Caco-2 (cell line): Measurements from ENCODE around the gene GALR2. TPM values are rescaled to one million over a fixed set of nuclear protein-coding genes. Genes with fewer than 3 reads are reported as not detected.
A peak's percentile ranks its signal among the peaks of the same experiment; 100 is the strongest.

Experiments used
- BruUV-seq: library from RNA; stranded (reverse); fragments of 400-500 nt; replicated peaks from 2 replicates; lab custom pipeline; 2021; lab: Mats Ljungman, UMichigan
- CTCF ChIA-PET: fragments of 300-600 bp; sonication (Branson Sonifier 250); formaldehyde crosslinking; loops from one replicate; lab custom pipeline; 2022; ENCODE audit warnings: antibody characterized with exemption; lab: Charles Lee
- POLR2A ChIA-PET: fragments of 300-600 bp; sonication (Branson Sonifier 250); formaldehyde crosslinking; loops from one replicate; lab custom pipeline; 2022; ENCODE audit warnings: antibody characterized with exemption; lab: Charles Lee
- DNase-seq, 2 experiments: peaks; one replicate each; pipeline versions ENCODE4 v3.0.0 to v3.0.0-alpha.2; 2020 to 2022
- H3K27me3 ChIP-seq: replicated peaks from 2 replicates; pipeline ENCODE4 v1.6.0; 2011; ENCODE audit warnings: low read length; ENCODE audit not compliant: control insufficient read depth, insufficient read depth
- H3K36me3 ChIP-seq: 2 replicates; pipeline ENCODE4 v1.5.1; 2011; ENCODE audit warnings: low read length; ENCODE audit not compliant: control insufficient read depth, insufficient read depth
- H3K4me1 ChIP-seq: fragments of 250-450 bp; sonication (Bioruptor Pico); 2 replicates; pipeline ENCODE4 v1.5.1; 2020; ENCODE audit warnings: mild to moderate bottlenecking
- H3K4me3 ChIP-seq: 2 replicates; pipeline ENCODE4 v1.5.1; 2011; ENCODE audit warnings: low read depth, mild to moderate bottlenecking, control low read depth, low read length
- H3K9me3 ChIP-seq: fragments of 250-450 bp; sonication (Bioruptor Pico); 2 replicates; pipeline ENCODE4 v1.5.1; 2020; ENCODE audit warnings: mild to moderate bottlenecking, moderate library complexity
- H3K27ac Mint-ChIP-seq: one replicate; pipeline ENCODE4 v1.8.0; 2022; ENCODE audit warnings: mixed read lengths; ENCODE audit not compliant: unreplicated experiment
- H3K27me3 Mint-ChIP-seq: one replicate; pipeline ENCODE4 v1.8.0; 2022; ENCODE audit warnings: mixed read lengths; ENCODE audit not compliant: insufficient read depth, unreplicated experiment
- H3K36me3 Mint-ChIP-seq: one replicate; pipeline ENCODE4 v1.8.0; 2022; ENCODE audit warnings: mild to moderate bottlenecking, mixed read lengths; ENCODE audit not compliant: insufficient read depth, unreplicated experiment
- H3K4me1 Mint-ChIP-seq: one replicate; pipeline ENCODE4 v1.8.0; 2022; ENCODE audit warnings: low read depth, mixed read lengths; ENCODE audit not compliant: unreplicated experiment
- H3K4me3 Mint-ChIP-seq: one replicate; pipeline ENCODE4 v1.8.0; 2022; ENCODE audit warnings: mild to moderate bottlenecking, moderate library complexity, mixed read lengths; ENCODE audit not compliant: unreplicated experiment
- H3K9me3 Mint-ChIP-seq: one replicate; pipeline ENCODE4 v1.8.0; 2022; ENCODE audit warnings: mixed read lengths; ENCODE audit not compliant: unreplicated experiment
- intact Hi-C: fragments of 100-400 bp; cut with micrococcal nuclease; formaldehyde crosslinking; loops from one replicate; pipeline ENCODE4 v1.10.0; 2022; ENCODE audit not compliant: unreplicated experiment
- total RNA-seq: library from RNA; stranded (reverse); gene quantifications from 2 replicates; pipeline ENCODE4 v1.2.3, GENCODE V29; 2022
- TF ChIP-seq, protein P1 (sequence below), 2 experiments: fragments of 200-600 bp in 1 of 2; IDR thresholded peaks; 1 replicate in 1 of 2; 2 replicates in 1 of 2; pipeline versions ENCODE4 v1.5.1 to v1.8.0; 2011 to 2022; ENCODE audit warnings: antibody characterized with exemption in 1 of 2, control low read depth in 1 of 2, inconsistent platforms in 1 of 2, low read depth in 1 of 2, low read length in 1 of 2, mild to moderate bottlenecking in 1 of 2, moderate library complexity in 1 of 2; ENCODE audit not compliant: insufficient read depth in 1 of 2, severe bottlenecking in 1 of 2, unreplicated experiment in 1 of 2

GALR2 gene
- total RNA-seq, 1 experiment from 2014 or later: 0.50 TPM

- Histone ChIP-seq H3K27me3 (no peaks in the 10 kb centered on the region; the same call in none of the 2 replicates), H3K4me1 (no peaks in the 10 kb centered on the region), H3K36me3 (no peaks in the 10 kb centered on the region; the same call in 1 of the 2 replicates), H3K4me3 (no peak within 1 kb of the TSS), H3K9me3 (no peaks in the 10 kb centered on the region)
- TF ChIP-seq, protein P1, sequence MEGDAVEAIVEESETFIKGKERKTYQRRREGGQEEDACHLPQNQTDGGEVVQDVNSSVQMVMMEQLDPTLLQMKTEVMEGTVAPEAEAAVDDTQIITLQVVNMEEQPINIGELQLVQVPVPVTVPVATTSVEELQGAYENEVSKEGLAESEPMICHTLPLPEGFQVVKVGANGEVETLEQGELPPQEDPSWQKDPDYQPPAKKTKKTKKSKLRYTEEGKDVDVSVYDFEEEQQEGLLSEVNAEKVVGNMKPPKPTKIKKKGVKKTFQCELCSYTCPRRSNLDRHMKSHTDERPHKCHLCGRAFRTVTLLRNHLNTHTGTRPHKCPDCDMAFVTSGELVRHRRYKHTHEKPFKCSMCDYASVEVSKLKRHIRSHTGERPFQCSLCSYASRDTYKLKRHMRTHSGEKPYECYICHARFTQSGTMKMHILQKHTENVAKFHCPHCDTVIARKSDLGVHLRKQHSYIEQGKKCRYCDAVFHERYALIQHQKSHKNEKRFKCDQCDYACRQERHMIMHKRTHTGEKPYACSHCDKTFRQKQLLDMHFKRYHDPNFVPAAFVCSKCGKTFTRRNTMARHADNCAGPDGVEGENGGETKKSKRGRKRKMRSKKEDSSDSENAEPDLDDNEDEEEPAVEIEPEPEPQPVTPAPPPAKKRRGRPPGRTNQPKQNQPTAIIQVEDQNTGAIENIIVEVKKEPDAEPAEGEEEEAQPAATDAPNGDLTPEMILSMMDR (IDR thresholded peaks at IDR 0.05; ENCODE audit: insufficient read depth in 1 of 2, low read depth in 1 of 2, low read length in 1 of 2, severe bottlenecking in 1 of 2, unreplicated experiment in 1 of 2): no peak
- peaks cover 21% of the 10 kb centered on the region for H3K27me3 Mint-ChIP-seq
- ChIA-PET POLR2A (no interaction called here), CTCF (interaction anchor here (0.5 to 1.0 kb wide), 3 partner anchors 27 to 224 kb away, joined by 3 to 12 read pairs (median 3); partner anchors contain the start of gene WBP2)
- H3K4me1 Mint-ChIP-seq: peaks cover 9% of the 10 kb centered on the region
- intact Hi-C loops: no loop called here
- no TSS peak for BruUV-seq
- no peaks in the 10 kb centered on the region for H3K9me3 Mint-ChIP-seq
- no peak within 1 kb of the TSS for H3K27ac Mint-ChIP-seq
- H3K4me3 Mint-ChIP-seq: peak within 1 kb of the TSS; percentile 14
- DNase-seq: no peak
- peaks cover 68% of the 10 kb centered on the region for H3K36me3 Mint-ChIP-seq
Measured at GRCh38 chr17:76078860-76079534, 4.4 kb downstream of the GALR2 start, which contains the start of gene ZACN. ZACN (plus strand) TSS chr17:76079182; CDS start chr17:76079265, 83 bp downstream.

- no peaks in the 10 kb centered on the region; the same call in 1 of the 2 replicates for H3K36me3 ChIP-seq
- no TSS peak for BruUV-seq
- Mint-ChIP-seq H3K4me1 (peaks cover 9% of the 10 kb centered on the region), H3K36me3 (peaks cover 73% of the 10 kb centered on the region), H3K27ac (no peak overlapping the region), H3K27me3 (peaks cover 21% of the 10 kb centered on the region), H3K9me3 (no peaks in the 10 kb centered on the region), H3K4me3 (no peak overlapping the region)
- no peaks in the 10 kb centered on the region; the same call in none of the 2 replicates for H3K27me3 ChIP-seq
- ChIA-PET POLR2A (no interaction called here), CTCF (interaction anchor here (0.5 to 1.0 kb wide), 3 partner anchors 27 to 224 kb away, joined by 3 to 12 read pairs (median 3); partner anchors contain the start of gene WBP2)
- intact Hi-C loops: no loop called here
- DNase-seq: no peak
- H3K4me3 ChIP-seq: no peak overlapping the region
- TF ChIP-seq, protein P1 (IDR thresholded peaks at IDR 0.05; ENCODE audit: insufficient read depth in 1 of 2, low read depth in 1 of 2, low read length in 1 of 2, severe bottlenecking in 1 of 2, unreplicated experiment in 1 of 2): no peak
- no peaks in the 10 kb centered on the region for H3K9me3 ChIP-seq
- no peaks in the 10 kb centered on the region for H3K4me1 ChIP-seq
Measured at GRCh38 chr17:76079535-76079955, 5.0 kb downstream of the GALR2 start.

DNA sequence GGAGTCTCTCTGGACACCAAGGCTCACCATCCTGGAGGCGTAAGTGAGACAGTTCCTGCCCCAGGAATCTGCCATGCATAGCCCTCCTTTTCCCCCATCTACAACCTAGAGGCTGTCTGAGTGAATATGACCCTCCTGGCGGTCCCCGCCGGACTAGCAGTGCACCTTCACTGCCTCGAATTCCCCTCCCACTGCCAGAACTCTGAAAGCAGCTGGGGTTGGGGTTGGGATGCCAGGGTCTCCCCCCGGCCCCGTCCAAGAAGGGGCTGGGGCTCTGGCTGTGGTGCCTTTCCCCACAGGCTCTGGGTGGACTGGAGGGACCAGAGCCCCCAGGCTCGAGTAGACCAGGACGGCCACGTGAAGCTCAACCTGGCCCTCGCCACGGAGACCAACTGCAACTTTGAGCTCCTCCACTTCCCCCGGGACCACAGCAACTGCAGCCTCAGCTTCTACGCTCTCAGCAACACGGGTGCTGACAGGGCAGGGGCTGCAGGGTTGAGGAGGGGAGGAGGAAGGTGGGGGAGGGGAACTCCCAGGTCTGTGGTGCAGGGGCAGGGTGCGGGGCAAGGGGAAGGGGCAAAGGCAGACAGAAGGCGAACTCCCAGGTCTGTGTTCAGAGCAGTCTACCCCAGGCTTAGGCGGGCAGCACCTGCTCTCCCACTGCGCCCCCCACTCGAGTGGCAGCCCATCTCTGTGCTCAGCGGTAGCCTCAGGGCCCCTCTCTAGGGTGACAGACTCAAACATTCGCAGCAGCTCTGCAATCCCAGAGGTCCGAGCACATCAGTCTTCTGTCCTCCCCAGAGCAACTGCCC is 5.6 kb downstream of the GALR2 start:
- no peak overlapping the region for H3K4me3 Mint-ChIP-seq
- no TSS peak for BruUV-seq
- H3K27me3 ChIP-seq: no peaks in the 10 kb centered on the region; the same call in none of the 2 replicates

More for the DNA sequence above, 5.6 kb downstream of the GALR2 start:
- no peaks in the 10 kb centered on the region for H3K9me3 Mint-ChIP-seq
- POLR2A ChIA-PET: no interaction called here
- peaks cover 69% of the 10 kb centered on the region for H3K36me3 Mint-ChIP-seq
- H3K27ac Mint-ChIP-seq: no peak overlapping the region
- no peak for DNase-seq
- Histone ChIP-seq H3K9me3 (no peaks in the 10 kb centered on the region), H3K4me3 (no peak overlapping the region), H3K36me3 (peaks cover under 1% of the 10 kb centered on the region), H3K4me1 (no peaks in the 10 kb centered on the region)
- intact Hi-C loops: no loop called here
- peaks cover 16% of the 10 kb centered on the region for H3K27me3 Mint-ChIP-seq
- TF ChIP-seq, protein P1 (IDR thresholded peaks at IDR 0.05; ENCODE audit: insufficient read depth in 1 of 2, low read depth in 1 of 2, low read length in 1 of 2, severe bottlenecking in 1 of 2, unreplicated experiment in 1 of 2): peak in 1 of 2 experiments; percentile 11
- CTCF ChIA-PET: interaction anchor here (0.9 to 1.0 kb wide), 3 partner anchors 26 to 184 kb away, joined by 3 to 4 read pairs (median 3); partner anchors contain the start of gene TRIM65
- peaks cover 3% of the 10 kb centered on the region for H3K4me1 Mint-ChIP-seq
